ENCODE measurements around the gene SCART1.
"Not testable (repeated sequence)": the region's sequence is repeated elsewhere in the genome, so short reads cannot be mapped to it uniquely, and the experiment has no call there.

SCART1 gene

DNA sequence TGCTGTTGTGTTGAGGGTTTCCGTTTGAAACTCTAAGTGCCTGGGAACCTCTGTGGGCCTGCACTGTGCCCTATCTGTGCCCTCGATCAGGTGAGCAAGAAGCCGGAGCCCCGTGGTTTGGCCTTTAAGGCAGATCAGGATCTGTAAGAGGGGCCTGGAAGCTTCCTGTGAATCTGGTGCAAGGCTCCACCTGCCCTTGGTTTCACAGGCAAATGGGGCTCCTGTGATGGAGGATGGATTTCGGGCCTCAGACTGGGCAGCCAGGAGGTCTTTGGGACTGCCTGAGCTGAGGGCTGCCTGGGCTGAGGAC, 21.6 kb downstream of the SCART1 start:
- peak; percentile 48 for DNase-seq

GRCh38 chr10:133475821-133476640, 22.3 kb downstream of the SCART1 start:
- peak; percentile 31 for DNase-seq

DNA sequence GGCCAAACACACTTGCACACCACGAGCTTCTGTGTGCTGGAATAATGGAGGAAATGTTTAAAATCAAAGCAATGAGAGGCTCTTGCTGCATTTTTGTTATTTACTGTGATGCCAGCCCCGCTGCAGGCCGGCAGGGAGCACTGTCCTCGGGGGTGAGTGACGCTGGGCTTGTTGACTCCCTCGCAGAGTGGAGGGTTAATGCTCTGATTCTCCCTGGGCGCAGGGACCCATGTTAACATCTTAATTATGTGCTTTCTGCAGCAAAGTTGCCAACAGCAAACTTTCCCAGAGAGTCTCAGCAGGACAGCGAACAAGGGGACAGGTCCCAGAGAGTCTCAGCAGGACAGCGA, 22.9 kb downstream of the SCART1 start:
- DNase-seq = no peak

- DNase-seq = no peak
Measured at GRCh38 chr10:133481086-133481643, 27.4 kb downstream of the SCART1 start.

DNA sequence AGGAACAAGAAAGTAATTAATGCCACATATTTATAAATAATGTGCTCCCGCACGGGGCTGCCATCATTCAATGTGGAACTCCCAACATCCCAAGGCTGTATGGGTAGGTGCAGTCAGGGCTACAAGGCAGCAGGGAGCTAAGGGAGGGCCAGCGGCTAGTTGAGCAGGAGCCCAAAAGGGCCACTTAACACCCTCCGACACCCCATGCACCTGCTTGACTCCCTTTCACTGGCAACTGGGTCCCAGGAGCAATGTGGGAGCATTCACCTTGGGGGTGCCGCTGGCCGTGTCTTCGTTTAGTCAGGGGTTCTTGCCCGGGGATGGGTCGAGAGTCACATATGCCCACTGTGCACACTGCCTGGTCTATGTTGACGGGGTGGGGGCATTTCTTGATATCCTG, 27.9 kb downstream of the SCART1 start:
- no peak for DNase-seq

- no peak for DNase-seq
Measured at GRCh38 chr10:133484818-133485217, 31.1 kb downstream of the SCART1 start.

- DNase-seq = no peak
Measured at GRCh38 chr10:133487085-133487484, 33.3 kb downstream of the SCART1 start.

GRCh38 chr10:133488354-133488753, 34.6 kb downstream of the SCART1 start:
- no peak for DNase-seq

- DNase-seq = no peak
Measured at GRCh38 chr10:133489816-133490588, 36.3 kb downstream of the SCART1 start.

GRCh38 chr10:133493562-133493961, 39.8 kb downstream of the SCART1 start:
- not testable (repeated sequence) for DNase-seq

DNA sequence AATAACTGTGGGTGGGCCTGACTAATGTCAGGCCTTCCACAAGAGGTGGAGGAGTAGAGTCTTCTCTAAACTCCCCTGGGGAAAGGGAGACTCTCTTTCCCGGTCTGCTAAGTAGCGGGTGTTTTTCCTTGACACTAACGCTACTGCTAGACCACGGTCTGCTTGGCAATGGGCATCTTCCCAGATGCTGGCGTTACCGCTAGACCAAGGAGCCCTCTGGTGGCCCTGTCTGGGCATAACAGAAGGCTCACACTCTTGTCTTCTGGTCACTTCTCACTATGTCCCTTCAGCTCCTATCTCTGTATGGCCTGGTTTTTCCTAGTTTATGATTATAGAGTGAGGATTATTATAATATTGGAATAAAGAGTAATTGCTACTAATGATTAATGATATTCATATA, 43.6 kb downstream of the SCART1 start:
- peak; percentile 7 for DNase-seq

DNA sequence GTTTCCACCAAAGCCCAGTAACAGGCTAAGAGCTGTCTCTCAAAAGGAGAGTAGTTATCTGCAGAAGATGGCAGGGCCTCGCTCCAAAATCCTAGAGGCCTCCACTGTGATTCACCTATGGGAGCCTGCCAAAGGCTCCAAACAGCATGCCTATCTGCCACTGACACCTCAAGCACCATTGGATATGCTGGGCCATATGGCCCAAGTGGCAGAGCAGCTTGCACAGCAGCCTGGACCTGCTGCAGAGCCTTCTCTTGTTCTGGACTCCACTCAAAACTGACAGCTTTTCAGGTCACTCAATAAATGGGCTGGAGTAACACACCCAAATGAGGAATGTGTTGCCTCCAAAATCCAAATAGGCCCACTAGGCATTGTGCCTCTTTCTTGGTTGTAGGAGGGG, 45.4 kb downstream of the SCART1 start:
- DNase-seq = not testable (repeated sequence)

DNA sequence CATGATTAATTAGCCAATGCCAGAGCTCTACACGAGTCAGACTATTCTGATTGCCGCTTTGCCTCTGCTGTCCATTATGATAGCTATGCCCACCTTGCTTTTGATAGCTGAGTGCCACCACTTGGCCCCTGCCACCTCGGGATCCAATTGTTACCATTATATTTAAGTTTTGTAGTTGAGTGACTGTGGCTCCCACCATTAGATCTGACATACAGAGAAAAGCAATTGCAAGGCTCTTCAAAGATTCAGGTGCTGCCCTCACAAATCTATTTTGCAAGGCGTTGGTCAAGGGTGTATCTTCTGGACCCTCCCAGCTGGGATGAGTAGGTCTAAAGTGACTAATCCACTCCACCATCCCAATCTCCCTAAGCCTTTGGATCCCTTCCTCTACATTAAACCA, 47.2 kb downstream of the SCART1 start:
- DNase-seq = not testable (repeated sequence)

DNA sequence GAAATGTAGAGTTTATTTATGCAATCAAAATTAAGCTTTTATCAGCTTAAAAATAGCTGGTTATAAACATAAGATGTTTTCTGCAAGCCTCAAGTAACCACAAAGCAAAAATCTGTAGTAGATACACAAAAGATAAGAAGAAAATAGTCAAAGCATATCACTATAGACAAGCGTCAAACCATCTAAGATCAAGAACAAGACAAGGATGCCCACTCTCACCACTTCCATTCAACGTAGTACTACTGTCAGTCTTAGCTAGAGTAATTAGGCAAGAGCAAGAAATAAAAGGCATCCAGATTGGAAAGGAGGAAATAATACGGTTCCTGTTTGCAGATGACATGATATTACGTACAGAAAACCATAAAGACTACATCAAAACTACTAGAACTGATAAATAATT, 56.0 kb downstream of the SCART1 start:
- no peak for DNase-seq

DNA sequence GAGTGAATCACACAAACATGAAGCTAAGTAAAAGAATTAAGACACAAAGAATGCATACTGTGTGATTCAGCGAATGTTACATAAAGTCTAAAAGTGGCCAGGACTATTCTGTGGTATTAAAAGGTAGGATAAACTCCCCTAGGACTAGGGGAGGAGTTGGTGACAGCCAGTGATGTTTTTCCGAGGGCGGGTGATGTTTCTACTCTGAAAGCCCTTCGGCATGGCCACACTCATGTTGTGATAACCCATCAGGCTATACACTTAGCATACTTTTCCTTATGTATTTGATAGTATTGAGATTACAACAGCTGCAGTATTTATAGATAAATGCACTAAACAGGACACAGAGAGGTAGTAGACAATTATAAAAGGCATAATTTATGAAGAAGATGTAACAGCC, 57.7 kb downstream of the SCART1 start:
- no peak for DNase-seq

DNA sequence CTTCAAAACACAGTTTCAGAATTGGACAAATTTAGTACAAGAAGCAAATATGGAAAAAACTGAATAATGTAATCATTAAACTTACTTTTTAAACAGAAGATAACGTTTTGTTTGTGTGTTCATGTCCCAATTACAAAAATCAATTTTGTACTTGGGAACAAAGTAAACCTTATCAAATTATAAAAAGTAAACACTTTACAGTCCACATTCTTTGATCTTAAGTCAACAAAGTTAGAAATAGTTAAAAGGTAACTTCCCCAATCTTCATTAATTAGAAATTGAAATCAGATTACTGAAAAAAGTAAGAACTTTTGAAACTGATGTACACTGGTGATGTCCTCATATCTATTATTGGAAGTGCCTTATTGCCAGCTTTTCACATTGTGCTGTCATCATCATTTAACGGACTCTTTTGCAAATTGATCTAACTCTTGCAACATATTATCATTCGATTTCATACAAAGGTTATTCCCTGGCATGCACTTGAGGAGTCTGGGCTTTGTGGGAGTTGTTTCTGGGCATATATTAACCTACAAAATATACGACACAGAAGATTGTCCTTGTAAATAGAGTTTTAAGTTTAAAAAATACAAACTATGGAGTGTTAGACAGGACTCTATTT, 58.3 kb downstream of the SCART1 start:
- DNase-seq = no peak

DNA sequence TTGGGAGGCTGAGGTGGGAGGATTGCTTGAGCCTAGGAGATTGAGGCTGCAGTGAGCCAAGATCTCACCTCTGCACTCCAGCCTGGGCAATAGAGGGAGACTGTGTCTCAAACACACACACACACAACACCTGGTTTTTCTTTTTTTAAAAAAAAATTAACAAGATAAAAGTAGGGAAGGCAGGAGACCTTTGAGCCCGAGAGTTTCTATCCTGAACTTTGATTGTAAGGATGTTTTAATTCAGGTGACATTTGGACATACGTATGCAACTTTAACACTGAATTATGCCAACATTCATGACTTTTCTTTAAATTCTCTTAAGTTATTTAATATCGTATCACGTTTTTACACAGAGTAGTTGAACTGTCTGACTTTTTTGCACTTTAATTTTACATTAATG, 61.7 kb downstream of the SCART1 start:
- DNase-seq = no peak

GRCh38 chr10:133516057-133516456, 62.3 kb downstream of the SCART1 start:
- no peak for DNase-seq

- not testable (repeated sequence) for DNase-seq
Measured at GRCh38 chr10:133518517-133518916, 64.8 kb downstream of the SCART1 start.
